Astrocyte (in vitro differentiated cells and primary cell): ENCODE measurements around the gene TRIL. TPM values are rescaled to one million over a fixed set of nuclear protein-coding genes. Genes with fewer than 3 reads are reported as not detected.

ENCODE experiments used
- DNase-seq: peaks from one replicate; pipeline ENCODE4 v3.0.0-alpha.2; 2010; ENCODE audit warnings: low read depth
- FAIRE-seq: peaks from 2 replicates; lab custom pipeline; 2011; peaks lifted over from hg19 to GRCh38; lab: Jason Lieb, UNC
- H2AFZ ChIP-seq: 2 replicates; pipeline ENCODE4 v1.6.0; 2012; ENCODE audit warnings: low read depth, low read length, inconsistent platforms
- H3K27ac ChIP-seq: 2 replicates; pipeline ENCODE4 v1.5.1; 2011; ENCODE audit warnings: low read depth, low read length, inconsistent platforms
- H3K27me3 ChIP-seq: 2 replicates; pipeline ENCODE4 v1.6.0; 2011; ENCODE audit warnings: low read length, inconsistent platforms; ENCODE audit not compliant: insufficient read depth
- H3K36me3 ChIP-seq: 2 replicates; pipeline ENCODE4 v1.5.1; 2011; ENCODE audit warnings: low read length, inconsistent platforms; ENCODE audit not compliant: insufficient read depth
- H3K4me1 ChIP-seq: 2 replicates; pipeline ENCODE4 v1.5.1; 2011; ENCODE audit warnings: low read length, inconsistent platforms; ENCODE audit not compliant: insufficient read depth
- H3K4me2 ChIP-seq: 2 replicates; pipeline ENCODE4 v1.6.0; 2012; ENCODE audit warnings: low read length, inconsistent platforms
- H3K4me3 ChIP-seq: 2 replicates; pipeline ENCODE4 v1.5.1; 2011; ENCODE audit warnings: low read depth, mild to moderate bottlenecking, low read length, inconsistent platforms; ENCODE audit not compliant: insufficient read depth
- H3K79me2 ChIP-seq: 2 replicates; pipeline ENCODE4 v1.6.0; 2012; ENCODE audit warnings: mild to moderate bottlenecking, low read length, inconsistent platforms; ENCODE audit not compliant: insufficient read depth
- H3K9ac ChIP-seq: 2 replicates; pipeline ENCODE4 v1.6.0; 2012; ENCODE audit warnings: mild to moderate bottlenecking, low read length, inconsistent platforms
- H3K9me3 ChIP-seq: 2 replicates; pipeline ENCODE4 v1.5.1; 2012; ENCODE audit warnings: low read depth, mild to moderate bottlenecking, low read length, inconsistent platforms; ENCODE audit not compliant: insufficient read depth
- H4K20me1 ChIP-seq: 2 replicates; pipeline ENCODE4 v1.6.0; 2012; ENCODE audit warnings: low read length, inconsistent platforms; ENCODE audit not compliant: insufficient read depth
- H3K27ac Mint-ChIP-seq: one replicate; pipeline ENCODE4 v1.8.0; 2021; ENCODE audit warnings: mild to moderate bottlenecking, mixed read lengths; ENCODE audit not compliant: unreplicated experiment
- H3K27me3 Mint-ChIP-seq: one replicate; pipeline ENCODE4 v1.8.0; 2021; ENCODE audit warnings: low read depth, mixed read lengths; ENCODE audit not compliant: unreplicated experiment
- H3K36me3 Mint-ChIP-seq: one replicate; pipeline ENCODE4 v1.8.0; 2021; ENCODE audit warnings: low read depth, mixed read lengths; ENCODE audit not compliant: unreplicated experiment
- H3K4me1 Mint-ChIP-seq: one replicate; pipeline ENCODE4 v1.8.0; 2021; ENCODE audit warnings: low read depth, mixed read lengths; ENCODE audit not compliant: unreplicated experiment
- H3K4me3 Mint-ChIP-seq: one replicate; pipeline ENCODE4 v1.8.0; 2021; ENCODE audit warnings: mild to moderate bottlenecking, moderate library complexity, mixed read lengths; ENCODE audit not compliant: unreplicated experiment
- H3K9me3 Mint-ChIP-seq: one replicate; pipeline ENCODE4 v1.8.0; 2021; ENCODE audit warnings: mild to moderate bottlenecking, mixed read lengths; ENCODE audit not compliant: unreplicated experiment
- CTCF ChIP-seq: IDR thresholded peaks from 2 replicates; pipeline ENCODE4 v1.5.1; 2011; ENCODE audit warnings: low read depth, mild to moderate bottlenecking, inconsistent platforms, low read length, moderate library complexity; ENCODE audit not compliant: insufficient read depth
- EZH2 ChIP-seq: IDR thresholded peaks from 2 replicates; pipeline ENCODE4 v1.6.1; 2012; ENCODE audit warnings: mild to moderate bottlenecking, low read length, inconsistent platforms; ENCODE audit not compliant: insufficient read depth
- total RNA-seq: library from RNA; stranded (reverse); gene quantifications from 2 replicates; pipeline ENCODE4 v1.2.1, GENCODE V29; 2021

The TRIL gene
- total RNA-seq, 1 donor from 2014 or later = 0.45 TPM

GRCh38 chr7:28992798-28993197 is 34.7 kb upstream of the TRIL start:
- Mint-ChIP-seq H3K4me3 (no peak overlapping the region), H3K27me3 (no peaks in the 10 kb centered on the region), H3K36me3 (no peaks in the 10 kb centered on the region), H3K9me3 (peaks cover 3% of the 10 kb centered on the region), H3K27ac (no peak overlapping the region), H3K4me1 (peaks cover 8% of the 10 kb centered on the region)
- DNase-seq (no peak), FAIRE-seq (no peak)
- no peak for TF ChIP-seq CTCF
- no peak for TF ChIP-seq EZH2
- Histone ChIP-seq H3K9me3 (no peaks in the 10 kb centered on the region), H2AFZ (no peak overlapping the region), H4K20me1 (no peaks in the 10 kb centered on the region), H3K27me3 (no peaks in the 10 kb centered on the region), H3K4me2 (no peak overlapping the region), H3K79me2 (no peaks in the 10 kb centered on the region), H3K36me3 (no peaks in the 10 kb centered on the region), H3K27ac (no peak overlapping the region), H3K9ac (no peak overlapping the region), H3K4me3 (no peak overlapping the region), H3K4me1 (peaks cover 7% of the 10 kb centered on the region)

GRCh38 chr7:28990200-28990960 is 32.2 kb upstream of the TRIL start:
- no peak overlapping the region for H3K4me3 ChIP-seq
- H3K27ac ChIP-seq = no peak overlapping the region
- Mint-ChIP-seq H3K9me3 (peaks cover 7% of the 10 kb centered on the region), H3K4me1 (peaks cover 16% of the 10 kb centered on the region), H3K27me3 (no peaks in the 10 kb centered on the region), H3K4me3 (no peak overlapping the region), H3K36me3 (peaks cover 3% of the 10 kb centered on the region), H3K27ac (peak overlapping the region; percentile 41)
- H3K36me3 ChIP-seq = no peaks in the 10 kb centered on the region
- no peaks in the 10 kb centered on the region for H3K27me3 ChIP-seq
- peak; percentile 54 for DNase-seq
- peaks cover 7% of the 10 kb centered on the region for H3K4me1 ChIP-seq
- H3K9me3 ChIP-seq = no peaks in the 10 kb centered on the region
- no peak overlapping the region for H3K4me2 ChIP-seq
- no peak for TF ChIP-seq CTCF
- no peak for TF ChIP-seq EZH2
- H3K9ac ChIP-seq = no peak overlapping the region
- no peaks in the 10 kb centered on the region for H3K79me2 ChIP-seq
- no peaks in the 10 kb centered on the region for H4K20me1 ChIP-seq
- no peak overlapping the region for H2AFZ ChIP-seq
- no peak for FAIRE-seq
